Central memory CD8-positive, alpha-beta T cell (primary cell): ENCODE measurements around the gene COX4I1.

Experiments used
- ATAC-seq: fragments of 150-1000 bp; cut with Tn5 transposase; replicated peaks from 2 replicates; pipeline ENCODE4 v1.10.0; 2022; ENCODE audit warnings: mild to moderate bottlenecking, moderate FRiP score, moderate number of reproducible peaks; ENCODE audit not compliant: poor library complexity, severe bottlenecking; ENCODE audit errors: extremely low read depth
- DNase-seq, 2 donors: peaks; one replicate each; pipeline ENCODE4 v3.0.0; 2021; ENCODE audit warnings: low spot score in 2 of 2
- H3K27ac Mint-ChIP-seq: one replicate; pipeline ENCODE4 v1.8.0; 2022; ENCODE audit warnings: low read depth, mild to moderate bottlenecking, moderate library complexity, mixed read lengths
- H3K27me3 Mint-ChIP-seq: one replicate; pipeline ENCODE4 v1.8.0; 2022; ENCODE audit warnings: mixed read lengths
- H3K36me3 Mint-ChIP-seq: one replicate; pipeline ENCODE4 v1.8.0; 2022; ENCODE audit warnings: mild to moderate bottlenecking, moderate library complexity, mixed read lengths; ENCODE audit not compliant: insufficient read depth
- H3K4me1 Mint-ChIP-seq: one replicate; pipeline ENCODE4 v1.8.0; 2022; ENCODE audit warnings: mixed read lengths
- H3K4me3 Mint-ChIP-seq: one replicate; pipeline ENCODE4 v1.8.0; 2022; ENCODE audit warnings: mild to moderate bottlenecking, moderate library complexity, mixed read lengths
- H3K9me3 Mint-ChIP-seq: one replicate; pipeline ENCODE4 v1.8.0; 2022; ENCODE audit warnings: mixed read lengths

The COX4I1 gene

GRCh38 chr16:85757341-85757822 lies 42.1 kb upstream of the COX4I1 start:
- Mint-ChIP-seq H3K4me3 (no peak overlapping the region), H3K27me3 (peaks cover 39% of the 10 kb centered on the region), H3K4me1 (peaks cover 9% of the 10 kb centered on the region), H3K27ac (peak overlapping the region; percentile 22), H3K36me3 (peaks cover 2% of the 10 kb centered on the region), H3K9me3 (no peaks in the 10 kb centered on the region)
- ATAC-seq = no peak
- no peak for DNase-seq

- DNase-seq (no peak), ATAC-seq (no peak)
- H3K27ac Mint-ChIP-seq = no peak overlapping the region
- no peaks in the 10 kb centered on the region for H3K9me3 Mint-ChIP-seq
- H3K27me3 Mint-ChIP-seq = peaks cover 29% of the 10 kb centered on the region
- H3K4me1 Mint-ChIP-seq = peaks cover 9% of the 10 kb centered on the region
- H3K4me3 Mint-ChIP-seq = no peak overlapping the region
- peaks cover 3% of the 10 kb centered on the region for H3K36me3 Mint-ChIP-seq
These were observed 40.4 kb upstream of the COX4I1 start for GRCh38 chr16:85759136-85759535.

GRCh38 chr16:85759631-85760419 lies 39.7 kb upstream of the COX4I1 start:
- DNase-seq (peak in 1 of 2 donors; percentile 19), ATAC-seq (no peak)
- H3K4me3 Mint-ChIP-seq = no peak overlapping the region
- H3K36me3 Mint-ChIP-seq = peaks cover 3% of the 10 kb centered on the region
- no peaks in the 10 kb centered on the region for H3K9me3 Mint-ChIP-seq
- H3K4me1 Mint-ChIP-seq = peaks cover 9% of the 10 kb centered on the region
- no peak overlapping the region for H3K27ac Mint-ChIP-seq
- peaks cover 29% of the 10 kb centered on the region for H3K27me3 Mint-ChIP-seq

- H3K4me3 Mint-ChIP-seq = no peak overlapping the region
- H3K9me3 Mint-ChIP-seq = no peaks in the 10 kb centered on the region
- H3K4me1 Mint-ChIP-seq = peaks cover 9% of the 10 kb centered on the region
- no peak for DNase-seq
- no peak for ATAC-seq
- peaks cover 1% of the 10 kb centered on the region for H3K36me3 Mint-ChIP-seq
- no peak overlapping the region for H3K27ac Mint-ChIP-seq
- H3K27me3 Mint-ChIP-seq = peaks cover 20% of the 10 kb centered on the region
These were observed 37.6 kb upstream of the COX4I1 start for GRCh38 chr16:85761861-85762260.

GRCh38 chr16:85762970-85763369 lies 36.5 kb upstream of the COX4I1 start:
- Mint-ChIP-seq H3K4me3 (no peak overlapping the region), H3K4me1 (peaks cover 9% of the 10 kb centered on the region), H3K27me3 (peaks cover 20% of the 10 kb centered on the region), H3K36me3 (peaks cover 1% of the 10 kb centered on the region), H3K27ac (no peak overlapping the region), H3K9me3 (no peaks in the 10 kb centered on the region)
- DNase-seq (no peak), ATAC-seq (no peak)

GRCh38 chr16:85763616-85764015 lies 35.9 kb upstream of the COX4I1 start:
- ATAC-seq (no peak), DNase-seq (no peak)
- H3K27ac Mint-ChIP-seq = no peak overlapping the region
- peaks cover 8% of the 10 kb centered on the region for H3K4me1 Mint-ChIP-seq
- peaks cover 1% of the 10 kb centered on the region for H3K36me3 Mint-ChIP-seq
- peaks cover 17% of the 10 kb centered on the region for H3K27me3 Mint-ChIP-seq
- no peak overlapping the region for H3K4me3 Mint-ChIP-seq
- H3K9me3 Mint-ChIP-seq = no peaks in the 10 kb centered on the region

- Mint-ChIP-seq H3K36me3 (peaks cover 1% of the 10 kb centered on the region), H3K27me3 (peaks cover 1% of the 10 kb centered on the region), H3K4me1 (no peaks in the 10 kb centered on the region), H3K9me3 (no peaks in the 10 kb centered on the region), H3K27ac (no peak overlapping the region), H3K4me3 (no peak overlapping the region)
- no peak for DNase-seq
- ATAC-seq = no peak
These were observed 34.3 kb upstream of the COX4I1 start for GRCh38 chr16:85765211-85765610.

- H3K27ac Mint-ChIP-seq = no peak overlapping the region
- no peak overlapping the region for H3K4me3 Mint-ChIP-seq
- ATAC-seq (no peak), DNase-seq (no peak)
- H3K9me3 Mint-ChIP-seq = no peaks in the 10 kb centered on the region
- H3K27me3 Mint-ChIP-seq = no peaks in the 10 kb centered on the region
- H3K4me1 Mint-ChIP-seq = no peaks in the 10 kb centered on the region
- peaks cover 1% of the 10 kb centered on the region for H3K36me3 Mint-ChIP-seq
These were observed 33.7 kb upstream of the COX4I1 start for GRCh38 chr16:85765767-85766166.

- Mint-ChIP-seq H3K27me3 (no peaks in the 10 kb centered on the region), H3K4me3 (no peak overlapping the region), H3K27ac (no peak overlapping the region), H3K36me3 (peaks cover 1% of the 10 kb centered on the region), H3K4me1 (no peaks in the 10 kb centered on the region), H3K9me3 (no peaks in the 10 kb centered on the region)
- ATAC-seq (no peak), DNase-seq (no peak)
These were observed 32.0 kb upstream of the COX4I1 start for GRCh38 chr16:85767531-85767930.

- no peak for ATAC-seq
- H3K27me3 Mint-ChIP-seq = no peaks in the 10 kb centered on the region
- no peak overlapping the region for H3K4me3 Mint-ChIP-seq
- DNase-seq = no peak
- no peaks in the 10 kb centered on the region for H3K9me3 Mint-ChIP-seq
- H3K27ac Mint-ChIP-seq = no peak overlapping the region
- no peaks in the 10 kb centered on the region for H3K36me3 Mint-ChIP-seq
- H3K4me1 Mint-ChIP-seq = no peaks in the 10 kb centered on the region
These were observed 31.3 kb upstream of the COX4I1 start for GRCh38 chr16:85768199-85768598.

GRCh38 chr16:85770741-85771140 lies 28.8 kb upstream of the COX4I1 start:
- DNase-seq (no peak), ATAC-seq (no peak)
- H3K9me3 Mint-ChIP-seq = no peaks in the 10 kb centered on the region
- no peaks in the 10 kb centered on the region for H3K27me3 Mint-ChIP-seq
- H3K4me1 Mint-ChIP-seq = no peaks in the 10 kb centered on the region
- no peak overlapping the region for H3K4me3 Mint-ChIP-seq
- H3K36me3 Mint-ChIP-seq = peaks cover 1% of the 10 kb centered on the region
- no peak overlapping the region for H3K27ac Mint-ChIP-seq

GRCh38 chr16:85773044-85773443 lies 26.5 kb upstream of the COX4I1 start:
- Mint-ChIP-seq H3K36me3 (peaks cover 3% of the 10 kb centered on the region), H3K27me3 (no peaks in the 10 kb centered on the region), H3K27ac (no peak overlapping the region), H3K4me1 (no peaks in the 10 kb centered on the region), H3K4me3 (no peak overlapping the region), H3K9me3 (no peaks in the 10 kb centered on the region)
- no peak for ATAC-seq
- DNase-seq = no peak

GRCh38 chr16:85774136-85774535 lies 25.4 kb upstream of the COX4I1 start:
- H3K27me3 Mint-ChIP-seq = no peaks in the 10 kb centered on the region
- DNase-seq = no peak
- no peak for ATAC-seq
- H3K27ac Mint-ChIP-seq = no peak overlapping the region
- H3K4me3 Mint-ChIP-seq = no peak overlapping the region
- peaks cover 5% of the 10 kb centered on the region for H3K4me1 Mint-ChIP-seq
- H3K9me3 Mint-ChIP-seq = no peaks in the 10 kb centered on the region
- H3K36me3 Mint-ChIP-seq = peaks cover 11% of the 10 kb centered on the region
